ENCODE measurements around the gene ARID5B. TPM values are rescaled to one million over a fixed set of nuclear protein-coding genes. Genes with fewer than 3 reads are reported as not detected.

Gene ARID5B
- total RNA-seq, 1 donor from 2014 or later: 13.7 TPM

GRCh38 chr10:62029401-62029800 lies 127.9 kb downstream of the ARID5B start:
- Histone ChIP-seq H3K27ac (replicated peaks) (no peak overlapping the region), H3K4me3 (no peak overlapping the region), H3K4me1 (peaks cover 6% of the 10 kb centered on the region), H3K27me3 (ENCODE audit: low read depth) (no peaks in the 10 kb centered on the region), H3K36me3 (no peaks in the 10 kb centered on the region), H3K9me3 (replicated peaks) (no peaks in the 10 kb centered on the region)
- no peak for DNase-seq
- intact Hi-C loops (cut with micrococcal nuclease): no loop called here
- TF ChIP-seq CTCF (IDR thresholded peaks at IDR 0.05; ENCODE audit: borderline replicate concordance): no peak

- intact Hi-C loops (cut with micrococcal nuclease): no loop called here
- peaks cover 7% of the 10 kb centered on the region for H3K4me1 ChIP-seq
- H3K4me3 ChIP-seq: no peak overlapping the region
- no peak for DNase-seq
- H3K27ac ChIP-seq (replicated peaks): no peak overlapping the region
- H3K36me3 ChIP-seq: no peaks in the 10 kb centered on the region
- no peak for TF ChIP-seq CTCF (IDR thresholded peaks at IDR 0.05; ENCODE audit: borderline replicate concordance)
- H3K27me3 ChIP-seq (ENCODE audit: low read depth): no peaks in the 10 kb centered on the region
- no peaks in the 10 kb centered on the region for H3K9me3 ChIP-seq (replicated peaks)
These were observed 130.0 kb downstream of the ARID5B start for GRCh38 chr10:62031507-62031906.

- intact Hi-C loops (cut with micrococcal nuclease): no loop called here
- H3K27me3 ChIP-seq (ENCODE audit: low read depth): no peaks in the 10 kb centered on the region
- H3K9me3 ChIP-seq (replicated peaks): no peaks in the 10 kb centered on the region
- peaks cover 24% of the 10 kb centered on the region for H3K4me1 ChIP-seq
- no peak overlapping the region for H3K4me3 ChIP-seq
- H3K27ac ChIP-seq (replicated peaks): no peak overlapping the region
- no peak for DNase-seq
- no peak for TF ChIP-seq CTCF (IDR thresholded peaks at IDR 0.05; ENCODE audit: borderline replicate concordance)
- H3K36me3 ChIP-seq: no peaks in the 10 kb centered on the region
These were observed 131.6 kb downstream of the ARID5B start for GRCh38 chr10:62033125-62033524.

GRCh38 chr10:62034096-62034640 lies 132.7 kb downstream of the ARID5B start:
- Histone ChIP-seq H3K4me3 (no peak overlapping the region), H3K9me3 (replicated peaks) (no peaks in the 10 kb centered on the region), H3K36me3 (no peaks in the 10 kb centered on the region), H3K27me3 (ENCODE audit: low read depth) (no peaks in the 10 kb centered on the region), H3K4me1 (peaks cover 34% of the 10 kb centered on the region), H3K27ac (replicated peaks) (no peak overlapping the region)
- intact Hi-C loops (cut with micrococcal nuclease): no loop called here
- TF ChIP-seq CTCF (IDR thresholded peaks at IDR 0.05; ENCODE audit: borderline replicate concordance): no peak
- no peak for DNase-seq

- H3K4me1 ChIP-seq: peaks cover 38% of the 10 kb centered on the region
- intact Hi-C loops (cut with micrococcal nuclease): loop anchor here (5.0 kb wide), 1 partner anchor 139 kb away; no protein-coding TSS in a partner anchor
- H3K9me3 ChIP-seq (replicated peaks): no peaks in the 10 kb centered on the region
- H3K36me3 ChIP-seq: no peaks in the 10 kb centered on the region
- no peaks in the 10 kb centered on the region for H3K27me3 ChIP-seq (ENCODE audit: low read depth)
- DNase-seq: no peak
- no peak overlapping the region for H3K4me3 ChIP-seq
- no peak for TF ChIP-seq CTCF (IDR thresholded peaks at IDR 0.05; ENCODE audit: borderline replicate concordance)
- H3K27ac ChIP-seq (replicated peaks): peak overlapping the region; percentile 28
These were observed 134.9 kb downstream of the ARID5B start for GRCh38 chr10:62036186-62037081.

Data from left ventricle myocardium inferior (tissue), 1 donor.